Gastrocnemius medialis (tissue), 4 donors: ENCODE measurements around the gene MKKS.

ENCODE experiments used
- CTCF ChIP-seq, 5 experiments: fragments of 450-650 bp in 3 of 5; fragments of 200-600 bp in 2 of 5; sonication (generic) in 2 of 5; IDR thresholded peaks in 4 of 5; conservative IDR thresholded peaks in 1 of 5; 1 replicate in 4 of 5; 2 replicates in 1 of 5; pipeline ENCODE4 v1.5.1; 2016 to 2019; ENCODE audit warnings: antibody characterized with exemption in 5 of 5, mild to moderate bottlenecking in 3 of 5, moderate library complexity in 3 of 5
- POLR2A ChIP-seq, 2 donors: fragments of 450-650 bp; IDR thresholded peaks; one replicate each; pipeline ENCODE4 v1.6.1; 2017; ENCODE audit warnings: antibody characterized with exemption in 2 of 2, mild to moderate bottlenecking in 2 of 2, moderate library complexity in 2 of 2

DNA sequence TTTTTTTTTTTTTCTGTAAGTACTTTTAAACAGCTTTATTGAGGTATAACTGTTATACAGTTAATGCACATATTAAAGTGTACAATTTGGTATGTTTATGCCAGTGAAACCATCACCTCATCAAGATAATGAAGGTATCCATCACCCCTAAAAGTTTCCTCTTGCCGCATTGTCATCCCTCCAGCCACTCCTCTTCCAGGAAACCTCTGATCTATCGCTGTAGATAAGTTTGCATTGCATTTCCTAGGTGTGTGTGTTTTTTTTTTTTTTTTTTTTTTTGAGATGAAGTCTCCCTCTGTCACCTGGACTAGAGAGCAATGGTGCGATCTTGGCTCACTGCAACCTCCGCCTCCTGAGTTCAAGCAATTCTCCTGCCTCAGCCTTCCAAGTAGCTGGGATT lies 4.2 kb upstream of the MKKS start:
- no peak for TF ChIP-seq CTCF (IDR thresholded peaks at IDR 0.05 in 4 of 5, conservative IDR thresholded peaks at IDR 0.05 in 1 of 5)
- TF ChIP-seq POLR2A (IDR thresholded peaks at IDR 0.05), result no peak
